H1 (cell line): Measurements from ENCODE around the gene ARMH4.

Experiments
- CTCF ChIP-seq, 3 experiments: IDR thresholded peaks; 1 replicate in 2 of 3; 2 replicates in 1 of 3; pipeline versions ENCODE4 v1.5.1 to v1.6.1; 2011; ENCODE audit warnings: low read length in 3 of 3, mild to moderate bottlenecking in 3 of 3, inconsistent platforms in 2 of 3, low read depth in 1 of 3, moderate library complexity in 1 of 3; ENCODE audit not compliant: insufficient read depth in 1 of 3; ENCODE audit errors: control extremely low read depth in 1 of 3
- EP300 ChIP-seq, 2 experiments: IDR thresholded peaks; 1 replicate in 1 of 2; 2 replicates in 1 of 2; pipeline ENCODE4 v1.6.1; 2011 to 2012; ENCODE audit warnings: low read depth in 2 of 2, low read length in 2 of 2, mild to moderate bottlenecking in 2 of 2, borderline replicate concordance in 1 of 2, inconsistent platforms in 1 of 2, moderate library complexity in 1 of 2
- POU5F1 ChIP-seq: IDR thresholded peaks from 2 replicates; pipeline ENCODE4 v1.6.1; 2011; ENCODE audit warnings: low read depth, mild to moderate bottlenecking, low read length, moderate library complexity

- TF ChIP-seq EP300 (IDR thresholded peaks at IDR 0.05; ENCODE audit: borderline replicate concordance in 1 of 2, low read depth in 2 of 2, low read length in 2 of 2) (no peak), POU5F1 (no peak), CTCF (IDR thresholded peaks at IDR 0.05; ENCODE audit: control extremely low read depth in 1 of 3, insufficient read depth in 1 of 3, low read depth in 1 of 3, low read length in 3 of 3) (no peak)
These were observed 47.9 kb upstream of the ARMH4 start, which contains the start of gene ACTR10 for GRCh38 chr14:58199726-58200479.
